GM15510 (cell line): ENCODE results near the gene SMAGP.

Source experiments
- POLR2A ChIP-seq: IDR thresholded peaks from 3 replicates; pipeline ENCODE4 v1.6.1; 2011; ENCODE audit warnings: borderline replicate concordance; ENCODE audit not compliant: insufficient read length; ENCODE audit errors: extremely low read depth

SMAGP gene

DNA sequence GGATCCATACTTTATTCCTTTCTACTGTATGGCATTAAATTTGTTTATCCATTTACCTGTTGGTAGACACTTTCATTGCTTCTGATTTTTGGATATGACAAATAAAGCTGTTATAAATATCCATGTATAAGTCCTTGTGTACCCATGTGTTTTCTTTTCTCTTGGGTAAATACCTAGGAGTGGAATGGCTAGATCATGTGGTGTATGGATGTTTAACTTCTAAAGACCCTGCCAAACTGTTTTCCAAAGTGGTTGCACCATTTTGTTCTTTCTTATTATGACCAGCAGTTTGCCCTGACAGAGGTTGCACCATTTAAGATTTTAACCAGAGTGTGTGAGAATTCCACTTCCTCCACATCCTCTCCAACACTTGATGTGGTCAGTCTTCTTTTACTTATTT, 37.6 kb downstream of the SMAGP start:
- TF ChIP-seq POLR2A = no peak

DNA sequence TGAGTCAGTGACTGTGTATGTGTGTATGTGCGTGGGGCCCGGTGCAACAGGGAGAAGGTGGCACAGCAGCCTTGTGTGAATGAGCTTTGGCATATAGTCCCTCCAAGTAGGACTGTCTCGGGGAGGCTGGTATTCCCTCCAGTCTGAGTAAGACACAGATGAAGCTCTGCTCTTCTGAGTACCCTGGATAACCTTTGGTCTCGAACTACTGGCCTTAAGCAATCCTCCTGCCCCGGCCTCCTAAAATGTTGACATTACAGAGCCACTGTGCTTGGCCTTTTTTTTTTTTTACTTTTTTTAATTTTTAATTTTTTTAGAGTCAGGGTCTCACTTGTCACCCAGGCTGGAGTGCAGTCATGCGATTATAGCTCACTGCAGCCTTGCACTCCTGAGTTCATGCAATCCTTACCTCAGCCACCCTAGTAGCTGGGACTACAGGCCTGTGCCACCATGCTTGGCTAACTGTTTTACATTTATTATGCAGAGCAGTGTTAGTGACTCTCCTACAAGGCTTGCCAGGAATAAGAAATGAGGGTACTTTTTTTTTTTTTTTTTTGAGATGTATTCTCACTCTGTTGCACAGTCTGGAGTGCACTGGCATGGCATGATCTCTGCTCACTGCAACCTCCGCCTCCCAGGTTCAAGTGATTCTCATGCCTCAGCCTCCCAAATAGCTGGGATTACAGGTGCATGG, 41.0 kb downstream of the SMAGP start:
- TF ChIP-seq POLR2A = no peak

- TF ChIP-seq POLR2A = no peak
Observed at GRCh38 chr12:51227962-51228361, 42.3 kb downstream of the SMAGP start.

DNA sequence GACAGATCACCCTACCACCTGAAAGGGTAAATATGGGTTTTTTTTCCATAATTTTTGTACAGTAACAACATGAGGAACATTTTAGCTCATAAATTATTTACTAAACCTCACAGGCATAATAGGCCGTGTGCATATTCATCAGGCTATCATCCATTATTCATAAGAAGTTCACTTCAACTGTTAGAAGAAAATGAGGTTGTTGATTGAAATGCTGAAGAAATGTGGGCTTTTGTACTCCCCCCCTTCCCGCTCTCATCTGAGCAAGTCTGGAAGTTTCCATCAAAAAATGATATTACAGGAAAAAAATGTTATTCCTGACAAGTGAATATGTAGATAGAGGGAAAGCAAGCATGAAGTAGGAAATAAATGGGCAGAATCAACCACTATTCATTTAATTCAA, 44.4 kb downstream of the SMAGP start:
- no peak for TF ChIP-seq POLR2A

DNA sequence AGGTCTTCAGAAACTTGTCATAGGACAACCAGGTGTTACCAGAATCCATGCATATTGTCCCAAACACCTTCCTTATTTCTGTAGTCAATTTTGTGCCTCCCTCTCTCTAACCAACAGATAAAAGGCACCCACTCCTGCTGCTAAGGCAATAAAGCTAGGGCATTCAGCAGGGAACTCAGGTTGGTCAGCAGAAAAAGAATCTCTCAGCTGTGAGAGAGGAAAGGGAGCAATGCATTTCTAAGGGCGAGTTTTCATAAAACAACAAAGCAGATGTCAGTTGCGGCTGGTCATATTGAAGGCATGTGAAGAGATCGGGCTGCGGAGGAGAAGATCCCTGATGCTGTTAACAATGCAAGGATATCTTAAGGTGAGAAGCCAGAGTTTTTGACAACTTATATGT, 45.0 kb downstream of the SMAGP start:
- no peak for TF ChIP-seq POLR2A

- no peak for TF ChIP-seq POLR2A
Observed at GRCh38 chr12:51224625-51225024, 45.6 kb downstream of the SMAGP start.

- TF ChIP-seq POLR2A = no peak
Observed at GRCh38 chr12:51222461-51222860, 47.8 kb downstream of the SMAGP start.

- TF ChIP-seq POLR2A = no peak
Observed at GRCh38 chr12:51219322-51219721, 50.9 kb downstream of the SMAGP start.

GRCh38 chr12:51218607-51219161, 51.5 kb downstream of the SMAGP start:
- TF ChIP-seq POLR2A = no peak

GRCh38 chr12:51217968-51218606, 52.1 kb downstream of the SMAGP start, which contains the start of gene POU6F1:
Gene POU6F1, minus strand, starts transcription at chr12:51218062. Its CDS starts 11,226 bp downstream, at chr12:51206836.
- peak; percentile 33 for TF ChIP-seq POLR2A

DNA sequence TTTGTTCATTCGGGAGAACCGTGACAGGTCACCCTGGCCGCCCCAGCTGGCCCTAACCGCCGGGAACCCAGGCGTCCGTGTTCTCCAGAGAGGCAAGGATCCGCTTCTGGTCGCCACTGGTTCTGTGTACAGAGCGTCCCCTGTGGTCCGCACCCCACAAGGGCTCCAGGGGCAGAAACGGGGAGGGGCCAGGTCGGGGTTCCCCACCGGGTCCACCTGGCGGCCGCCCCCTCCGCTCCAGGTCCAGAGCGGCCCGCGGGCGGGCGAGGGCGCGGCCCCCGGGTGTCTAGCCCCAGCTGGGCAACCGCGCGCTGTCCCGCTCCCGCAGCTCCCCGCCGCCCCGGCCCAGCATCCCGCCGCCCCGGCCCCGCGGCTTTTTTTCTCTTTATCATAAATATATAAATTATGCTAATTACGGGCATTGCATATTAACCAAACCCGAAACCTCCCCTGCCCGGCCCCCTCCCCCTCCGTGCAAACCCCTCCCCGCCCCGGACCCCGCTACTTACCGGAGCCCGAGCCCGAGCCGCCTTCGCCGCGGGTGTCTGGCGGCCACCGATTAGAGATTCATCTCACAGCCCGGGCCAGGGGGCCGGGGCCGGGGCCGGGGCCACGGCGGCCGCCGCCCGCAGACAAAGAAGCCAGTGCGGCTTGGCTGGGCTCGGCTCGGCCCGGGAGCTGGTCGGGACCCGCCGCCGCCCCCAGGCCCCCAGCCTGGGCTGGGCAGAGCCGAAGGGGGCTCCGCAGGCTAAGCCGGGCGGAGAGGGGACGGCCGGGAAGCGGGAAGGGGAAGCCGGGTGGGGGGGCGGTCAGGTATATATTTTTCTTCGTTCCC, 52.9 kb downstream of the SMAGP start:
- no peak for TF ChIP-seq POLR2A

DNA sequence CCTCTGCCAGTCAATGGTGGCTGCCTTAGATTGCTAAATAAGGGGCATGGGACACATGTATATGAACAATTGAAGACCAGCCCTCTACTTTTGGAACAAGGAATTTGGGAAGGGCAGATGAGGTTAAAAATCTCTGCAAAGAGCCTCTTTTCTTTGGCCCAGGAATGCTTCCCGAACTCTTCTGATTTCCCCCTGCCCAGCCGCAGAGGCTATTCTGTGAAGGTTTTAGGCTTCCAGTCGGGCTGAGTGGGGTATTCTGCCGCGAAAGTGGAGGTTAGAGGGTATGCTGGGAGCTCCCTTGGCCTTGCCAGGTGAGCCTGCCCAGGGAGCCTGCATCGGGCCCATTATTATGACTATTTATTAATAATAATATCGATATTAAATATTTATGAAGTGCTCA, 53.6 kb downstream of the SMAGP start:
- no peak for TF ChIP-seq POLR2A

GRCh38 chr12:51214895-51215294, 55.3 kb downstream of the SMAGP start:
- no peak for TF ChIP-seq POLR2A

DNA sequence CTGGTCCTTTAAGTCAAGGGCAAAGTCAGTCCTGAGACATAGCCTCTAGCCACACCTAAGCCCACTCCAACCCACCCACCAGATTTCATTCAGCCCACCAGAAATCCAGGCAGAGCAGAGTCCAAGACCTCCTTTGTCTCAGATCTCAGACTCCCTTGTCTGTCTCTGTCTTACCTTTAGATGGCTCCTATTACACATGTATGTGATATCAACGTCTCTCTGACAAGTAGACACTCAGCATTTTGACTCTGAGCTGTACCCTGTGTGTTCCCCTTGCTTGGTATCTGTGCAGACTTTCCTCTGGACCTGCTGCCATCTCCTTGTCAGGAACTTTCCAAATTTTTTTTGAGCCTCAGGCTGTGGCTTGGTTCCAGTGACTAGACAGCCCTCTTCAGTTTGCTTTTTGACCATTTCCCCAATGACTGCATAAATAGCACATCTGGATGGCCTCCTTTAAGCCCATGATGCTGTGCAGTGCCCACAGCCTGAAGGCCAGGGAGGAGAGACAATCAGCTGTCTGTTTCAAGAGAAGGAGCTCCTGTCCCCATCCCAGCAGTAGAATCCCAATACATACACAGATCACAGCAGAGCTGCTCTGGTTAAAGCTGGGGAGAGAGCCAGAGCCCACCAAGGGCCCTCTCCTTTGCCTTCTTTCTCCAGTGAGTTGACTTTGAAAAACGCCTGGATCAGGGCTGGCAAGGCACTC, 59.4 kb downstream of the SMAGP start:
- no peak for TF ChIP-seq POLR2A
